Loucy (cell line): ENCODE results near the gene ARMH3.

Source experiments
- H2AFZ ChIP-seq: fragments of 200-600 bp; sonication (generic); 2 replicates; pipeline ENCODE4 v1.6.0; 2016; ENCODE audit warnings: antibody characterized with exemption, mild to moderate bottlenecking, low read length, moderate library complexity
- H3F3A ChIP-seq: fragments of 200-600 bp; 2 replicates; pipeline ENCODE4 v1.6.0; 2016; ENCODE audit warnings: antibody characterized with exemption, low read depth, mild to moderate bottlenecking
- H3K27me3 ChIP-seq: fragments of 200-600 bp; sonication (generic); 2 replicates; pipeline ENCODE4 v1.6.1; 2014; ENCODE audit warnings: low read length, mild to moderate bottlenecking; ENCODE audit not compliant: insufficient read depth, poor library complexity, severe bottlenecking
- H3K36me3 ChIP-seq: fragments of 200-600 bp; sonication (generic); 2 replicates; pipeline ENCODE4 v1.6.1; 2016; ENCODE audit warnings: low read length; ENCODE audit not compliant: insufficient read depth
- H3K4me1 ChIP-seq: fragments of 200-600 bp; sonication (generic); 2 replicates; pipeline ENCODE4 v1.5.1; 2014; ENCODE audit warnings: low read length, mild to moderate bottlenecking; ENCODE audit not compliant: insufficient read depth, poor library complexity, severe bottlenecking
- H3K4me2 ChIP-seq: fragments of 200-600 bp; sonication (generic); 2 replicates; pipeline ENCODE4 v1.6.0; 2014; ENCODE audit warnings: antibody characterized with exemption, low read length, low read depth, mild to moderate bottlenecking; ENCODE audit not compliant: poor library complexity, severe bottlenecking
- H3K4me3 ChIP-seq: fragments of 200-600 bp; sonication (generic); 2 replicates; pipeline ENCODE4 v1.5.1; 2014; ENCODE audit warnings: low read length, mild to moderate bottlenecking, mixed read lengths; ENCODE audit not compliant: poor library complexity, severe bottlenecking
- H3K79me2 ChIP-seq: fragments of 200-600 bp; sonication (generic); 2 replicates; pipeline ENCODE4 v1.6.1; 2014; ENCODE audit warnings: low read length; ENCODE audit not compliant: insufficient read depth
- H3K9ac ChIP-seq: fragments of 200-600 bp; sonication (generic); 2 replicates; pipeline ENCODE4 v1.6.0; 2014; ENCODE audit warnings: mild to moderate bottlenecking, low read depth, low read length, moderate library complexity; ENCODE audit not compliant: poor library complexity, severe bottlenecking
- H3K9me2 ChIP-seq: fragments of 200-600 bp; sonication (generic); replicated peaks from 2 replicates; pipeline ENCODE4 v1.6.1; 2016; ENCODE audit warnings: low read depth, low read length, mixed read lengths
- H3K9me3 ChIP-seq: fragments of 200-600 bp; sonication (generic); 2 replicates; pipeline ENCODE4 v1.6.1; 2014; ENCODE audit warnings: mild to moderate bottlenecking, antibody characterized with exemption, low read length, low read depth; ENCODE audit not compliant: insufficient read depth
- H4K20me1 ChIP-seq: fragments of 200-600 bp; sonication (generic); 2 replicates; pipeline ENCODE4 v1.6.0; 2014; ENCODE audit warnings: antibody characterized with exemption, low read length, mild to moderate bottlenecking; ENCODE audit not compliant: insufficient read depth, poor library complexity, severe bottlenecking
- EZH2phosphoT487 ChIP-seq: fragments of 200-600 bp; IDR thresholded peaks from 2 replicates; pipeline ENCODE4 v1.6.1; 2018; ENCODE audit warnings: antibody characterized with exemption, mild to moderate bottlenecking, moderate library complexity, borderline replicate concordance
- TF ChIP-seq, protein P1 (sequence below): fragments of 200-600 bp; sonication (generic); conservative IDR thresholded peaks from 2 replicates; pipeline ENCODE4 v1.5.1; 2014; ENCODE audit warnings: mild to moderate bottlenecking, antibody characterized with exemption, low read length

The ARMH3 gene

DNA sequence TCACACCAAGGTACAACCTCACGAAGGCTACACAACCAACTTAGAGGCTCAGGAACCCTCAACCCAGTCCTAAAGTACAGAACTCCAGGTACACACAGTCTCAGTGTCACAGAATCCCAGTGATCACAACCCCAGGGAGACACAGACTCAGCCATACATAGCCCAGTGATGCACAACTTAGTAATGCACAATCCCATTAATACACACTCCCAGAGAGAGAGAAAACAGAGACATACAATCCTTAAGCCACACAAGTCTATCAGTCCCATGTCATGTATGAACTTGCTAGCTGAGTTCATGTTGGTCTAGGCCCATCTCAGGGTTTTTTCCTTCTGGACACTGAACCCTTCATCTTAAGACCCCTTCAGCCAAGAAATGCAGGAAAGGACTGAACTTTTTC, 217.0 kb downstream of the ARMH3 start:
- H4K20me1 ChIP-seq: no peaks in the 10 kb centered on the region
- peaks cover 16% of the 10 kb centered on the region for H3K4me1 ChIP-seq
- no peak overlapping the region for H3K4me3 ChIP-seq
- no peaks in the 10 kb centered on the region for H3K36me3 ChIP-seq
- no peak overlapping the region for H3K4me2 ChIP-seq
- no peaks in the 10 kb centered on the region for H3F3A ChIP-seq
- no peaks in the 10 kb centered on the region for H3K27me3 ChIP-seq
- H3K9me2 ChIP-seq: no peaks in the 10 kb centered on the region
- no peaks in the 10 kb centered on the region for H3K79me2 ChIP-seq
- H3K9me3 ChIP-seq: no peaks in the 10 kb centered on the region
- H2AFZ ChIP-seq: no peak overlapping the region
- TF ChIP-seq EZH2phosphoT487: no peak
- TF ChIP-seq, protein P1, sequence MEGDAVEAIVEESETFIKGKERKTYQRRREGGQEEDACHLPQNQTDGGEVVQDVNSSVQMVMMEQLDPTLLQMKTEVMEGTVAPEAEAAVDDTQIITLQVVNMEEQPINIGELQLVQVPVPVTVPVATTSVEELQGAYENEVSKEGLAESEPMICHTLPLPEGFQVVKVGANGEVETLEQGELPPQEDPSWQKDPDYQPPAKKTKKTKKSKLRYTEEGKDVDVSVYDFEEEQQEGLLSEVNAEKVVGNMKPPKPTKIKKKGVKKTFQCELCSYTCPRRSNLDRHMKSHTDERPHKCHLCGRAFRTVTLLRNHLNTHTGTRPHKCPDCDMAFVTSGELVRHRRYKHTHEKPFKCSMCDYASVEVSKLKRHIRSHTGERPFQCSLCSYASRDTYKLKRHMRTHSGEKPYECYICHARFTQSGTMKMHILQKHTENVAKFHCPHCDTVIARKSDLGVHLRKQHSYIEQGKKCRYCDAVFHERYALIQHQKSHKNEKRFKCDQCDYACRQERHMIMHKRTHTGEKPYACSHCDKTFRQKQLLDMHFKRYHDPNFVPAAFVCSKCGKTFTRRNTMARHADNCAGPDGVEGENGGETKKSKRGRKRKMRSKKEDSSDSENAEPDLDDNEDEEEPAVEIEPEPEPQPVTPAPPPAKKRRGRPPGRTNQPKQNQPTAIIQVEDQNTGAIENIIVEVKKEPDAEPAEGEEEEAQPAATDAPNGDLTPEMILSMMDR: no peak
- no peak overlapping the region for H3K9ac ChIP-seq

DNA sequence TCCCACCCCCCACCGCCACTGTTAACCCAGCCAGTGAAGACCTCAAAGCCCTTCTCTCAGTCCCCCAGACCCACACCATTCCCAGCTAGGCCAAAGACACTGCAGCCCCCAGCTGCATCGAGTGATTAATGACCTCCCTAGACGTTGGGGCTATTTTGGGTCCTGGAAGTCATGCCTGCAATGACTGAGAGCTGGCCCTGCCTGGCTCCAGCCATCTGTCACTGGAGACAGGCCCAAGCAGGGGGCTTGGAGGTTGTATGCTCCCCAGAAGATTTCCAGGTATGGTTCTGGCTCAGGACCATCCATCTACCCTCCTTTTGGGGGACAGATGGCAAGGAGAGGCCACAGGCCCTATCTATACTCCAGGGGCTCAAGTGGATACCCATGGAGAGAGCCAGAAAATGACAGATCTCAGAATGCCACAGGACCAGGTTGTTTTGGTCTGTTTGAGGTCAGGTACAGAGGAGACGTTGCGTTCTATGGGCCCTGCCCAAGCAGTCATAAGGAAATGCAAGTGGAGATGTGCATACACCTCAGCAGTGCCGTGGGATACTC, 217.5 kb downstream of the ARMH3 start:
- H2AFZ ChIP-seq: no peak overlapping the region
- no peak overlapping the region for H3K4me2 ChIP-seq
- H3K27me3 ChIP-seq: no peaks in the 10 kb centered on the region
- H3K9me3 ChIP-seq: no peaks in the 10 kb centered on the region
- H3K4me3 ChIP-seq: no peak overlapping the region
- TF ChIP-seq, protein P1: no peak
- TF ChIP-seq EZH2phosphoT487: no peak
- H3F3A ChIP-seq: no peaks in the 10 kb centered on the region
- H3K9ac ChIP-seq: no peak overlapping the region
- H3K79me2 ChIP-seq: no peaks in the 10 kb centered on the region
- H3K9me2 ChIP-seq: no peaks in the 10 kb centered on the region
- H4K20me1 ChIP-seq: no peaks in the 10 kb centered on the region
- H3K36me3 ChIP-seq: no peaks in the 10 kb centered on the region
- peaks cover 18% of the 10 kb centered on the region for H3K4me1 ChIP-seq

DNA sequence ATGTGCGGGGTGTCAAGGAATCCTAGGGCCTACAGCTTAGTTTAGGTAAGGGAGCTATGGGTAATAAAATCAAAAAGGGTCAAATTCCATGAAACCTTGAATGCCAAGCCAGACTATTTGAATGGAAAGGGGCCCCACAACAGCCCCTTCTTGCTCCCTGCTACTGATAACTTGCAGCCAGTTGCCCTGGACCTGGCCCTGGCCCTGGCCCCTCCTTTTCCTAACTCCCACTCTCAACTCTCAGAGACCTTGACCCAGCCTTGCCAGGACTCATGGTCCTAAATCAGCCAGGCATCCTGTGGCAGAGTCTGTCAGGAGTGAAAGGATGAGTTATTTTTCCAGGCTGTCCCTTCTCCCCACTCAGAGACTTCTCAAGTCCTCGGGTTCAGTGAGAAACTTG, 218.2 kb downstream of the ARMH3 start:
- TF ChIP-seq, protein P1: no peak
- TF ChIP-seq EZH2phosphoT487: no peak
- Histone ChIP-seq H3K79me2 (no peaks in the 10 kb centered on the region), H3K4me3 (no peak overlapping the region), H3K4me1 (peaks cover 18% of the 10 kb centered on the region), H3K27me3 (no peaks in the 10 kb centered on the region), H4K20me1 (no peaks in the 10 kb centered on the region), H3F3A (no peaks in the 10 kb centered on the region), H2AFZ (no peak overlapping the region), H3K9me3 (no peaks in the 10 kb centered on the region), H3K9ac (no peak overlapping the region), H3K36me3 (no peaks in the 10 kb centered on the region), H3K4me2 (no peak overlapping the region), H3K9me2 (no peaks in the 10 kb centered on the region)
